Cerebellar cortex (tissue), 1 donor: Measurements from ENCODE around the gene SEC22A.
A peak's percentile ranks its signal among the peaks of the same experiment; 100 is the strongest.

Experiments
- DNase-seq: peaks from one replicate; pipeline ENCODE4 v3.0.0-alpha.2; 2015; ENCODE audit warnings: low spot score

SEC22A gene

GRCh38 chr3:123201557-123202427 lies at the start of gene SEC22A:
TSS of gene SEC22A (plus strand) at chr3:123201943. CDS start at chr3:123209218, 7,275 bp downstream.
- DNase-seq = peak; percentile 98

DNA sequence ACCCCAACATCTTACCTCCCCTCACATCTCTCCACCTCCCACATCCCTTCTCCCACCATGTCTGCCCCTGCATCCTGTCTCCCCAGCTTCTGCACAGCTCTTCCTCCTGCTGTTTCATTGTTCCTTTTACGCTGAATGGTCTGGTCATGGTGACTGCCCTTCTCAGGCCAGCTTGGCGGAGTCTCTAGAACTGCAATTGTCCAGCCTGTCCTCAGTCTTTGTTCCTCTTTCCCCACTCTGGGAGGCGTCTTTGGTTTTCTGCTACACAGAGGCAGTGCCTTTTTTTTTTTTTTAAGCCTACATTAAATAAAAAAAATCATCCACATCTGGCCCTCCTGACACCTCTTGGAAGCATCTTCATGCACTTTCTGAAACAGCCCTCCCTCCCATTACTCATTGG lies 49.1 kb upstream of the SEC22A start:
- DNase-seq = peak; percentile 3

- DNase-seq = no peak
Measured at GRCh38 chr3:123153125-123154019, 48.4 kb upstream of the SEC22A start.

DNA sequence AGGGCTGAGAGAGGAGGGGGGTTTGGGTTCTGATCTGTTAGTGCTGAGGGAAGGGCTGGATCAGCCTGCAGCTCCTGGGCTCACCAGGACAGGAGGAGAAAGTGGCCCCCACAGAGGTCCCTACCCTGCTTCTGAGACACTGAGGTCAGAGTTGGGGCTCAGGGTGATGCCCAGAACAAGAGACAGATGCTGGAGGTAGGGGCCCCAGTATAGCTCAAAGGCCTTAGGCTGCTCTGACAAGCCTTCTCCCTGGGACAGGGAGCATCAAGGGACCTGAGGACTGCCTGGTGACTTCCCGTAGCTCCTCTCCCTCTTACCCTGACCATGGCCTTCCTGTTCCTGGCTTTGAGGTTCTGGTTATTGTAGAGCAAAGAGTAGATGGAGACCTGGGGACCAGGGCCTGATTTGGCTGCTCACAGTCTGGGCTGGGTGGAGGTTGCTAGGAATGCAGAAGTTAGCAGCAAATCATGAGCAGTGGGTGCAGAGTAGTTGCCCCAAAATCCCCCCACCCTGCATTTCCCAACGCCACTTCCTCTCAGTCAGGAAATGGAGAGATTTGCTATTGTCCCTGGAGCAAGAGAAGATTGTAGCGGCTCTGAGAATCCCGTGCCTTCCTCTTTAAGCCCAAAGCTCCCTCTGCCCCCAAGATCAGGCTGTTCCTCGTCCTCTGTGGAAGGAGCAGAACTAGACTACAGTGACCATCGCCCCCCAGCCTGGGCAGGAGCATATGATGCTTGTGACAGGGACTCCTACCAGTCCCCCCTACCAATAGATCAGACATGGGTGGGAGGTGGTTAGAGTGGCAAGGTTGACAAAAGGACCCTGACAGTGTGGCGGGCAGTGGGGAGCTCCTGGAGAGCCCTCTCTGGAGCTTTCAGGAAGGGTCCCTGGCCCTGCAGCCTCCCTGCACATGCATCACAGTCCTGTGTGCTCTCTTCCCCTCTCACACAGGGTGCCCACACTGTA lies 47.4 kb upstream of the SEC22A start:
- no peak for DNase-seq

- DNase-seq = no peak
Measured at GRCh38 chr3:123155471-123156011, 46.2 kb upstream of the SEC22A start.

- DNase-seq = no peak
Measured at GRCh38 chr3:123156276-123156995, 45.3 kb upstream of the SEC22A start.

DNA sequence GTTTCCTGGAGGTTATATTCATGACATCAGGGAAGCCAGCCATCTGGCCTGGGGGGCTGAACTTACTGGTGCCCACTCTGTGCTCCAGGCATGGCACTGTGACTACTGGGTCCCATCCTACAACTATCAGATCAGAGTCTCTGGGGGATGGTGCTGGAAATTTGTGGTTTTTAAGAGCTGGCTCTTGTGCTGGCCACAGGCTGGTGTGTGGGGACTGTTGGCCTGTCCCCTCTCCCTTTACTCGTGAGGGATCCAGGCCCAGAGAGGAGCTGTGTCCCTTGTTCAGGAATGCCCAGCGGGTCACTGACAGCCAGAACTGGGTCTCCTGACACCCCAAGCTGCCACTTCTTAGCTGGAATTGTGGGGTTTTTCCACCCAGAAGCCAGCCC lies 44.5 kb upstream of the SEC22A start:
- no peak for DNase-seq

DNA sequence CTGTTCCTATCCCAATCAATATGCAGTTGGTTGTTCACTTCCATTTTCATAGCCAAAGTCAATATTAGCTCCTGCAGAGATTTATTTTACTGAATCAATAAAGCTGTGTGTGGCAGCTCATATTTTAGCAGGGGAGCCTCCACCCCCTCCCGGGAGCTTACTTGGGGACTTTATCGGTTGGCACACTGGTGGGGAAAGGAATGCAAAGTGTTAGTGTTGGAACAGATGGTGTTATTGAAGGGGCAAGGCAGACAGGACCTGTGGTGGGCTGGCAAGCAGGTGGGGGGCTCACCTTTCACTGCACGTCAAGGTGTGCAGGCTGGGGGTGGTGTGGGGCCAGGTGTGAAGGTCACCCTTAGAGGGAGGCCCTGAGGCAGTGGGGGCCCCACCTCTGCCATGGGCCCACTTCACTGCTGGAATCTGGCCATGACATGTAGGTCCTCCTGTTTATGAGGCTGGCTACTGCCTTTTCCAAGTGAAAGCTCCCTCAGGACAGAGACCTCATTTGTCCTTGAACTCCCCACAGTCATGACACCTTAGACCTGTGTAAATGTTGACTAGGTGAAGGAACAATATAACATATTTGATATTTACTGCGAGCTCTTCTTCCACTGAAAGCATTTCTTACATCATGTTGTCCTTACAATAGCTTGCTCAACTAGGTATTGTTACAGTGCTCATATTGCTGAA lies 44.0 kb upstream of the SEC22A start:
- no peak for DNase-seq

- DNase-seq = no peak
Measured at GRCh38 chr3:123158330-123158729, 43.4 kb upstream of the SEC22A start.

- DNase-seq = no peak
Measured at GRCh38 chr3:123158899-123159390, 42.8 kb upstream of the SEC22A start.

DNA sequence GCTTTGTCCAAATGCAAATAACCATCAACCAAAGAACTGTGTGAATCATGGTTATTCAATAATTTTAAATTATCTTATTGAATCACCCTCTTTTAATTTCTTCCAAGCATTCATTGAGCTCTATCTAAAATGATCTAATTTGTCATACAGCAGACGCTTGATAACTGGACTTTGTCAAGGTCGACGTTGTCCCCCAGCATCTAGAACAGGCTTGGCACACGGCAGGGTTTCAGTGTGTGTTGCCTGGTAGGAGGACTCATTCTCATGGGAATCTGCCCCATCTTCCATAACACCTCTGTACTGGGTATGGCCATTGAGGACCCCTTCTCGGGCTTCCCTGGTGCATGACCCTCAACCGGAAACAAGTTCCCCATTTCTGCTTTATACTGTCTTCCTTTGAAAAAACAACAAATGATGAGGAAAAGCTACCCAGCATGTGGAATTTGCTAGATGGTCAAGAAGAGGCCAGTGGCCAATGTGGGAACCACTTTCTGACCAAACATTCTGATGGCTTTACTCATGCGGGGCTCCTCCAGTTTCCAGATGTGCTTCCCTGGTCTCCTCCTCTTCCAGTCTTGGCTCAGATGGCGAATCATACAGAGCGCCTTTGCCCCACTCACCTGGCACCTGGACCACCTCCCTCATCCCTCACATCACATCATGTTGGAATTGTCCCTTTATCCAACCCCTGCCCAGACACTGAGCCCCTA lies 41.7 kb upstream of the SEC22A start:
- DNase-seq = no peak

GRCh38 chr3:123161167-123161566 lies 40.6 kb upstream of the SEC22A start:
- DNase-seq = no peak

DNA sequence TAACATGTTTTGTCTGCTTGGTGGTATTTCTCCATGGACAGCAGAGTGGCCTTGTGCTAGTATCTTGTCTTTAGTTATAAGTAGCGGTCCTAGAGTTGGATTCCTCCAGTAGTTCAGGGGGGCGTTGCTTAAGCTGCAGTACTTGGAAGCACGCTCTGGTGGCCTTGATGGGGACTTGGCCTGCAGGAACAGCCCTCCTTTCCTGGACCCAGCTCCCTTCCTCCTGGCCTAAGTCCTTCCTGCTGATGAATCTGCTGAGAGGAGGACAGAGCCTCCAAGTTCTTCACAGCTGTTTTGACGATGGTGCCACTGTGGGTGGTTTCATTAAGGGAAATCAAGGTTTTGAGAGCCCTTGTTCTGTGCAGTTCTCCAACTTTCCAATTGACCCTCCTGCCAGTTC lies 38.6 kb upstream of the SEC22A start:
- DNase-seq = no peak

GRCh38 chr3:123165163-123165562 lies 36.6 kb upstream of the SEC22A start:
- no peak for DNase-seq

- DNase-seq = no peak
Measured at GRCh38 chr3:123167686-123168085, 34.1 kb upstream of the SEC22A start.

DNA sequence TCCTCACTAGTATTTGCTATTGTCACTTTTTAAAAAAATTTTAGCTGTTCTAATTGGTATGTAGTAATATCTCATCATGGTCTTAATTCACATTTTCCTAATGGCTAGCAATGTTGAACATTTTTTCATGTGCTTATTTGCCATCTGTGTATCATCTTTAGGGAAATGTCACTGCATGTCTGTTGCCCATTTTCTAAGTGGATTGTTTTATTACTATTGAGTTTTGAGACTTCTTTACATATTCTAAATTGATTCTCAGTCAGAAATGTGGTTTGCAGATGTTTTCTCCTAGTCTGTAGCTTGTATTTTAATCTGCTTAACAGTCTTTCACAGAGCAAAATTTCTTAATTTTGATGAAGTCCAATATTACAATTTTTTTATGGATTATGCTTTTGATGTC lies 33.6 kb upstream of the SEC22A start:
- DNase-seq = no peak

DNA sequence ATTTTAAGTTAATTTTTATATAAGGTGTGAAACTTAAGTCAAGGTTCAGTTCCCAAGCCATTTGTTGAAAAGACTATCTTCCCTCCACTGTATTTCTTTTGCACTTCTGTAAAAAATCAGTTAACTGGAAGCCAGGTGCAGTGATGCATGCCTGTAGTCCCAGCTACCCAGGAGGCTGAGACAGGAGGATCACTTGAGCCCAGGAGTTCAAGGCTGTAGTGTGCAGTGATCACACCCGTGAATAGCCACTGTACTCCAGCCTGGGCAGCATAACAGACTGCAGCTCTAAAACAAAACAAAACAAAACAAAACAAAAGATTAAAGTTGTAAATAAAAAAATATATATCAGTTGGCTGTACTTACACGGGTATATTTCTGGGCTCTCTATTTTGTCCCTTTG lies 33.1 kb upstream of the SEC22A start:
- DNase-seq = no peak

DNA sequence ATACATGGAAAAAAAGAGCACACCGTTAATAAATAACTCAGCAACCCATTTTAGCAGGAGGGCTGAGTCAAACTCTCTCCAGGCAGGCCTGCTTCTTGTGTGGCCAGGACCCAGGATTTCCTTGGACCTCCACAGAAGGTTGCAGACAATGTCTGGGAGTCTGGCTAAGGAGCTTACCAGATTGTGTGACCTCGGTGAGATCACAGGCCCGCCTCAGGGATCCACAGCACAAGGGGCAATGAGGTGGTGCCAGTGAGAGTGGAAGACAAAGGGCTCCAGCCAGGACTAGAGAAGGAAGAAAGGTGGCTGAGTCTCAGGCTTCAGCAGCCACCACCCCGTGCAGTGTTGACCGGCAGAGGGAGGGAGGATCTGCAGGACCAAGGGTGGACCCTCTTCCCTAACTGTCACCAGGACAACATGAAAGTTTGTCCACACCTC lies 32.2 kb upstream of the SEC22A start:
- DNase-seq = no peak

GRCh38 chr3:123169930-123170329 lies 31.8 kb upstream of the SEC22A start:
- no peak for DNase-seq
